MCF 10A (cell line): ENCODE data around the gene AWAT2. TPM values are rescaled to one million over a fixed set of nuclear protein-coding genes. Genes with fewer than 3 reads are reported as not detected.

Experiments
- BruUV-seq: library from RNA; stranded (reverse); fragments of 400-500 nt; replicated peaks from 2 replicates; lab custom pipeline; 2021; lab: Mats Ljungman, UMichigan
- CTCF ChIA-PET: fragments of 300-600 bp; sonication (Branson Sonifier 250); formaldehyde crosslinking; extraction: SDS; loops from one replicate; lab custom pipeline; 2021; ENCODE audit warnings: antibody characterized with exemption, inconsistent platforms; lab: Yijun Ruan, JAX
- POLR2A ChIA-PET: fragments of 300-600, 350-650 bp; sonication (Branson Sonifier 250); formaldehyde crosslinking; extraction: SDS; loops from one replicate; lab custom pipeline; 2020; ENCODE audit warnings: antibody characterized with exemption, inconsistent platforms; lab: Yijun Ruan, JAX
- DNase-seq: peaks from one replicate; pipeline ENCODE4 v3.0.0-alpha.2; 2018; ENCODE audit not compliant: unreplicated experiment
- H3K27ac Mint-ChIP-seq: one replicate; pipeline ENCODE4 v1.8.0; 2022; ENCODE audit warnings: mild to moderate bottlenecking, low read depth, mixed read lengths; ENCODE audit not compliant: unreplicated experiment
- H3K27me3 Mint-ChIP-seq: one replicate; pipeline ENCODE4 v1.8.0; 2022; ENCODE audit warnings: mixed read lengths; ENCODE audit not compliant: insufficient read depth, unreplicated experiment
- H3K36me3 Mint-ChIP-seq: one replicate; pipeline ENCODE4 v1.8.0; 2022; ENCODE audit warnings: mild to moderate bottlenecking, moderate library complexity, mixed read lengths; ENCODE audit not compliant: insufficient read depth, unreplicated experiment
- H3K4me1 Mint-ChIP-seq: one replicate; pipeline ENCODE4 v1.8.0; 2022; ENCODE audit warnings: mixed read lengths; ENCODE audit not compliant: insufficient read depth, unreplicated experiment
- H3K4me3 Mint-ChIP-seq: one replicate; pipeline ENCODE4 v1.8.0; 2022; ENCODE audit warnings: mild to moderate bottlenecking, moderate library complexity, mixed read lengths; ENCODE audit not compliant: unreplicated experiment
- H3K9me3 Mint-ChIP-seq: one replicate; pipeline ENCODE4 v1.8.0; 2022; ENCODE audit warnings: mixed read lengths; ENCODE audit not compliant: unreplicated experiment
- intact Hi-C: fragments of 100-400 bp; cut with micrococcal nuclease; formaldehyde crosslinking; loops from 2 replicates; pipeline ENCODE4 v1.14.1; 2022
- total RNA-seq: library from RNA; stranded (reverse); gene quantifications from 2 replicates; pipeline ENCODE4 v1.2.3, GENCODE V29; 2022
- TF ChIP-seq, protein P1 (sequence below): fragments of 200-600 bp; IDR thresholded peaks from one replicate; pipeline ENCODE4 v1.8.0; 2022; ENCODE audit warnings: antibody characterized with exemption, mild to moderate bottlenecking; ENCODE audit not compliant: unreplicated experiment

AWAT2 gene
- total RNA-seq, 1 experiment from 2014 or later: 0.14 TPM

DNA sequence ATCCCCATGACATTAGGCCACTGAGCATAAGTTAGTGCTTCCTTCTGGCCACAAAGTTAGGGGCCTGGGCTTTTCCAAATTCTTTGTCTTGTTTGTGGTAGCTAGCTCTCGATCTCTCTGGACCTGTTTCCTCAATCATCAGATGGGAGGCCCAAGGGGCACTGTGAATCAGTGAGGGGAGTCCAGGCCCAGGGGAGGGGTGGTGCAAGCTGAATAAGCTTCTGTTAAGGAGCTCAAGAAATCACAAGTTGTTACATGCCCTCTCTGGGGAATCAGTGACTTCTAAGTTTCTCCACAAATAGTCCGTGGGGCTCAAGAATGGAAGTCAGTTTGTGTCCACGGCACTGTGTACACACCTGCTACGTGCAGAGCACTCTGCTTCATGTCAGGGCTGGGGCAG is 15.1 kb downstream of the AWAT2 start:
- no peak for DNase-seq
- H3K4me1 Mint-ChIP-seq: no peaks in the 10 kb centered on the region
- intact Hi-C loops: loop anchor here (5.0 kb wide), 2 partner anchors 63 to 1212 kb away; no protein-coding TSS in a partner anchor
- peaks cover 27% of the 10 kb centered on the region for H3K27me3 Mint-ChIP-seq
- H3K27ac Mint-ChIP-seq: no peak overlapping the region
- no TSS peak for BruUV-seq
- POLR2A ChIA-PET: no interaction called here
- H3K36me3 Mint-ChIP-seq: no peaks in the 10 kb centered on the region
- no peak overlapping the region for H3K4me3 Mint-ChIP-seq
- no peaks in the 10 kb centered on the region for H3K9me3 Mint-ChIP-seq
- CTCF ChIA-PET: interaction anchor here (0.6 to 15.6 kb wide), 4 partner anchors 11 to 497 kb away, joined by 3 to 197 read pairs (median 36); no protein-coding TSS in a partner anchor
- TF ChIP-seq, protein P1, sequence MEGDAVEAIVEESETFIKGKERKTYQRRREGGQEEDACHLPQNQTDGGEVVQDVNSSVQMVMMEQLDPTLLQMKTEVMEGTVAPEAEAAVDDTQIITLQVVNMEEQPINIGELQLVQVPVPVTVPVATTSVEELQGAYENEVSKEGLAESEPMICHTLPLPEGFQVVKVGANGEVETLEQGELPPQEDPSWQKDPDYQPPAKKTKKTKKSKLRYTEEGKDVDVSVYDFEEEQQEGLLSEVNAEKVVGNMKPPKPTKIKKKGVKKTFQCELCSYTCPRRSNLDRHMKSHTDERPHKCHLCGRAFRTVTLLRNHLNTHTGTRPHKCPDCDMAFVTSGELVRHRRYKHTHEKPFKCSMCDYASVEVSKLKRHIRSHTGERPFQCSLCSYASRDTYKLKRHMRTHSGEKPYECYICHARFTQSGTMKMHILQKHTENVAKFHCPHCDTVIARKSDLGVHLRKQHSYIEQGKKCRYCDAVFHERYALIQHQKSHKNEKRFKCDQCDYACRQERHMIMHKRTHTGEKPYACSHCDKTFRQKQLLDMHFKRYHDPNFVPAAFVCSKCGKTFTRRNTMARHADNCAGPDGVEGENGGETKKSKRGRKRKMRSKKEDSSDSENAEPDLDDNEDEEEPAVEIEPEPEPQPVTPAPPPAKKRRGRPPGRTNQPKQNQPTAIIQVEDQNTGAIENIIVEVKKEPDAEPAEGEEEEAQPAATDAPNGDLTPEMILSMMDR: no peak

DNA sequence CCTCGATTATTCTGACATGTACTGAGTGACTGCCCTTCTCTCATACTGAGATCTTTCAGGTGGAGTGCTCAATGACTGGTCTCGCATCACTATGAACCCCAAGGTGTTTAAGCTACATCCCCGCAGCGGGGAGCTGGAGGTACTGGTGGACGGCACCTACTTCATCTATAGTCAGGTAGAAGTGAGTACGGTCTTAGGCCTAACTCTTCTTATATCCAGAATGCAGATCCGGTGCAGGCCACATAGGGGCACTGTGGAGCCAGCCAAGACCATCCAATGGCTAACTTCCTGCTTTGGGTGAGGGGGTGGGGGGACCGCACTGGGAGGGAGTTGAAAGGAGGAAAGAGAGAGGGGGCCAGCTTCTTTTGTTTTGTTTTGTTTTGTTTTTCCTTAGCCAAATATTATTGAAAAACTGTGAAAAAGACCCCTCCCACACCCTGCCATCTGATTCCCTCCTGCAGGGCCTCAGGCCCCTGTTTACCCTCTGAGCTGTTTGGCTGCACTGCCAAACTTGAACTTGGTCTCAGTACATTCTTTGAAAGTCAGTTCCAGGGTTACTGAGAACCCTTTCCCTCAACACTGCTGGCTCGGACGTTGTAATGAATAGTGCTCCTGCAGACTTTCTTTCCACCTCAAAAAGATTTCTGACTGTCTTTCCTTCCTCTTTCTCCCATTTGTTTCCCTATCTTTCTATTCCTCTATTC is 16.2 kb downstream of the AWAT2 start:
- CTCF ChIA-PET: interaction anchor here (0.8 to 15.6 kb wide), 11 partner anchors 8 to 1302 kb away, joined by 3 to 197 read pairs (median 3); no protein-coding TSS in a partner anchor
- no peaks in the 10 kb centered on the region for H3K36me3 Mint-ChIP-seq
- DNase-seq: peak; percentile 49

DNA sequence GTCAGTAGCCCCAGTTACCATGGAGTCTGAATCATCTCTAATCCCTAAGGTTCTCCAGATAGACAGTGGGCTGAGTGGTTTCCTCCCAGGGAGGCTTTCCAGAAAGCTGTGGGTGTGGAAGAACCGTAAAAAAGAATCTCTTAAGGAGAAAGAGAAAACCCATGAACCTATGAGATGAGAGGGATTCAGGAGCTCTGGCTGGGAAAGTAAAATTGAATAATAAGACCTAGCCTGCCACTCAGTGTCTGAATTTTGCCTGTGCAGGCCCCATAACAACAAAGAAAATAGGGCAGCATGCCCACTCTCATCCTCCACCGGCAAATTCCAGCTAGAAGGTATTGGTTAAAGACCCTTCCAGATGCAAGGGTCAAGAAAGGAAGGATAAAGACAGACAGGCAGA is 16.9 kb downstream of the AWAT2 start:
- Mint-ChIP-seq H3K27me3 (peaks cover 30% of the 10 kb centered on the region), H3K36me3 (no peaks in the 10 kb centered on the region), H3K9me3 (no peaks in the 10 kb centered on the region), H3K4me1 (no peaks in the 10 kb centered on the region), H3K27ac (no peak overlapping the region), H3K4me3 (no peak overlapping the region)
- TF ChIP-seq, protein P1: peak; percentile 8
- ChIA-PET POLR2A (no interaction called here), CTCF (interaction anchor here (0.6 to 15.6 kb wide), 10 partner anchors 9 to 495 kb away, joined by 3 to 197 read pairs (median 4); no protein-coding TSS in a partner anchor)
- no peak for DNase-seq
- no TSS peak for BruUV-seq
- intact Hi-C loops: loop anchor here (5.0 kb wide), 2 partner anchors 65 to 1210 kb away; no protein-coding TSS in a partner anchor

More for the DNA sequence above, 16.2 kb downstream of the AWAT2 start:
- no peaks in the 10 kb centered on the region for H3K9me3 Mint-ChIP-seq
- no peak overlapping the region for H3K4me3 Mint-ChIP-seq
- peaks cover 33% of the 10 kb centered on the region for H3K27me3 Mint-ChIP-seq
- H3K4me1 Mint-ChIP-seq: no peaks in the 10 kb centered on the region
- TF ChIP-seq, protein P1: peak; percentile 36
- BruUV-seq: no TSS peak
- no peak overlapping the region for H3K27ac Mint-ChIP-seq
- POLR2A ChIA-PET: no interaction called here
- intact Hi-C loops: loop anchor here (5.0 kb wide), 2 partner anchors 64 to 1211 kb away; no protein-coding TSS in a partner anchor

DNA sequence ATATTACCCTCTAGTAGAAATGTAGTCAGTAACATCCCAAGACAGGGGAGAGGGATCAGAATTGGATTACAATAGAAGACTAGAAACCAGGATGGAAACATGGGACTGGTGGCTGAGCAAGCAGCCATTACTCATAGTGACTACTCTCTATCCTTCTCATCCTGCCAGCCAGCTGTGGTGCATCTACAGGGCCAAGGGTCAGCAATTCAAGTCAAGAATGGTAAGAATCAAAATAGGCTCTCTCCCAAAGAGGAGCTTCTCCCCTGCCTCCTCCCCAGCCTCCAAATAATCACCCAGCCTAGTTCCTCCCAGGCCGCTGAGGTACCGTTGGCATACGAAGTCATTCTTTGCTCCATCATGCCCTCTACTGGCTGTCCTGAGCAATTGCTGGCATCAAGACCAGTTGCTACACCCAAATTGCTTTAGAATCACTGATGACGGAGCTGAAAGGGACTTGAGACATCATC is 19.4 kb downstream of the AWAT2 start:
- Mint-ChIP-seq H3K36me3 (no peaks in the 10 kb centered on the region), H3K9me3 (no peaks in the 10 kb centered on the region), H3K4me1 (peaks cover 5% of the 10 kb centered on the region), H3K27me3 (peaks cover 47% of the 10 kb centered on the region), H3K27ac (no peak overlapping the region), H3K4me3 (no peak overlapping the region)
- CTCF ChIA-PET: interaction anchor here (0.5 to 15.6 kb wide), 27 partner anchors 9 to 605 kb away, joined by 3 to 197 read pairs (median 4); partner anchors contain the start of gene IGBP1
- TF ChIP-seq, protein P1: peak; percentile 77
- POLR2A ChIA-PET: interaction anchor here (1.0 kb wide), 1 partner anchor 413 kb away, joined by 3 read pairs; no protein-coding TSS in a partner anchor
- intact Hi-C loops: loop anchor here (1.0 to 5.0 kb wide), 6 partner anchors 67 to 1208 kb away; no protein-coding TSS in a partner anchor
- DNase-seq: peak; percentile 78
- no TSS peak for BruUV-seq
